Measurements from ENCODE around the gene MAT2A.
"Not testable (repeated sequence)": the region's sequence is repeated elsewhere in the genome, so short reads cannot be mapped to it uniquely, and the experiment has no call there.

The MAT2A gene

GRCh38 chr2:85557130-85557529 is 18.2 kb downstream of the MAT2A start:
- peaks cover 27 to 51% of the 10 kb centered on the region in 2 donors for H3K36me3 ChIP-seq (ENCODE audit: control insufficient read depth in 1 of 2, insufficient read depth in 2 of 2, low read length in 2 of 2)
- H3K9me3 ChIP-seq (ENCODE audit: control insufficient read depth in 1 of 2, low read length in 2 of 2): no peaks in the 10 kb centered on the region
- no peaks in the 10 kb centered on the region for H3K27me3 ChIP-seq (ENCODE audit: control insufficient read depth in 1 of 2, insufficient read depth in 2 of 2, low read length in 2 of 2)
- no peak overlapping the region for H3K9ac ChIP-seq (ENCODE audit: low read depth in 1 of 2, low read length in 2 of 2)
- H3K27ac ChIP-seq (ENCODE audit: low read depth, low read length): no peak overlapping the region
- peaks cover 10 to 12% of the 10 kb centered on the region in 2 donors for H3K4me1 ChIP-seq (ENCODE audit: control insufficient read depth in 1 of 2, insufficient read depth in 2 of 2, low read length in 2 of 2)
- H3K4me3 ChIP-seq (ENCODE audit: low read depth in 1 of 2, low read length in 2 of 2): no peak overlapping the region

GRCh38 chr2:85558160-85558559 is 19.2 kb downstream of the MAT2A start:
- Histone ChIP-seq H3K4me1 (ENCODE audit: control insufficient read depth in 1 of 2, insufficient read depth in 2 of 2, low read length in 2 of 2) (peaks cover 10 to 12% of the 10 kb centered on the region in 2 donors), H3K9me3 (ENCODE audit: control insufficient read depth in 1 of 2, low read length in 2 of 2) (no peaks in the 10 kb centered on the region), H3K36me3 (ENCODE audit: control insufficient read depth in 1 of 2, insufficient read depth in 2 of 2, low read length in 2 of 2) (peaks cover 17 to 41% of the 10 kb centered on the region in 2 donors), H3K27me3 (ENCODE audit: control insufficient read depth in 1 of 2, insufficient read depth in 2 of 2, low read length in 2 of 2) (no peaks in the 10 kb centered on the region), H3K27ac (ENCODE audit: low read depth, low read length) (no peak overlapping the region), H3K4me3 (ENCODE audit: low read depth in 1 of 2, low read length in 2 of 2) (no peak overlapping the region), H3K9ac (ENCODE audit: low read depth in 1 of 2, low read length in 2 of 2) (no peak overlapping the region)

GRCh38 chr2:85560403-85560726 is 21.4 kb downstream of the MAT2A start:
- Histone ChIP-seq H3K4me1 (ENCODE audit: control insufficient read depth in 1 of 2, insufficient read depth in 2 of 2, low read length in 2 of 2) (peaks cover 10 to 12% of the 10 kb centered on the region in 2 donors), H3K4me3 (ENCODE audit: low read depth in 1 of 2, low read length in 2 of 2) (peak overlapping the region; percentile 78 to 98), H3K9ac (ENCODE audit: low read depth in 1 of 2, low read length in 2 of 2) (peak overlapping the region; percentile 72 to 83), H3K36me3 (ENCODE audit: control insufficient read depth in 1 of 2, insufficient read depth in 2 of 2, low read length in 2 of 2) (peaks cover 3 to 24% of the 10 kb centered on the region in 2 donors)
- not testable (repeated sequence) for H3K27me3 ChIP-seq (ENCODE audit: control insufficient read depth in 1 of 2, insufficient read depth in 2 of 2, low read length in 2 of 2); H3K27ac ChIP-seq (ENCODE audit: low read depth, low read length); H3K9me3 ChIP-seq (ENCODE audit: control insufficient read depth in 1 of 2, low read length in 2 of 2)

- H3K9me3 ChIP-seq (ENCODE audit: control insufficient read depth in 1 of 2, low read length in 2 of 2): no peaks in the 10 kb centered on the region
- peak overlapping the region; percentile 72 to 83 for H3K9ac ChIP-seq (ENCODE audit: low read depth in 1 of 2, low read length in 2 of 2)
- H3K36me3 ChIP-seq (ENCODE audit: control insufficient read depth in 1 of 2, insufficient read depth in 2 of 2, low read length in 2 of 2): peaks cover 2 to 21% of the 10 kb centered on the region in 2 donors
- H3K27me3 ChIP-seq (ENCODE audit: control insufficient read depth in 1 of 2, insufficient read depth in 2 of 2, low read length in 2 of 2): no peaks in the 10 kb centered on the region
- peak overlapping the region; percentile 78 to 98 for H3K4me3 ChIP-seq (ENCODE audit: low read depth in 1 of 2, low read length in 2 of 2)
- H3K4me1 ChIP-seq (ENCODE audit: control insufficient read depth in 1 of 2, insufficient read depth in 2 of 2, low read length in 2 of 2): peaks cover 10 to 12% of the 10 kb centered on the region in 2 donors
- no peak overlapping the region for H3K27ac ChIP-seq (ENCODE audit: low read depth, low read length)
Observed at GRCh38 chr2:85560812-85561279, 21.9 kb downstream of the MAT2A start.

GRCh38 chr2:85561280-85562212 is 22.6 kb downstream of the MAT2A start, which contains the start of gene GGCX:
Gene GGCX, minus strand, starts transcription at chr2:85561493. Its CDS starts 65 bp downstream, at chr2:85561428.
- Histone ChIP-seq H3K9ac (ENCODE audit: low read depth in 1 of 2, low read length in 2 of 2) (peak within 1 kb of the TSS; percentile 83 to 96), H3K36me3 (ENCODE audit: control insufficient read depth in 1 of 2, insufficient read depth in 2 of 2, low read length in 2 of 2) (peaks cover 2 to 17% of the 10 kb centered on the region in 2 donors), H3K27ac (ENCODE audit: low read depth, low read length) (peak within 1 kb of the TSS; percentile 76), H3K4me3 (ENCODE audit: low read depth in 1 of 2, low read length in 2 of 2) (peak within 1 kb of the TSS; percentile 78 to 98), H3K4me1 (ENCODE audit: control insufficient read depth in 1 of 2, insufficient read depth in 2 of 2, low read length in 2 of 2) (peaks cover 10 to 12% of the 10 kb centered on the region in 2 donors), H3K9me3 (ENCODE audit: control insufficient read depth in 1 of 2, low read length in 2 of 2) (no peaks in the 10 kb centered on the region), H3K27me3 (ENCODE audit: control insufficient read depth in 1 of 2, insufficient read depth in 2 of 2, low read length in 2 of 2) (no peaks in the 10 kb centered on the region)

- H3K4me3 ChIP-seq (ENCODE audit: low read depth in 1 of 2, low read length in 2 of 2): no peak overlapping the region
- H3K36me3 ChIP-seq (ENCODE audit: control insufficient read depth in 1 of 2, insufficient read depth in 2 of 2, low read length in 2 of 2): no peaks in the 10 kb centered on the region
- H3K27me3 ChIP-seq (ENCODE audit: control insufficient read depth in 1 of 2, insufficient read depth in 2 of 2, low read length in 2 of 2): no peaks in the 10 kb centered on the region
- H3K9ac ChIP-seq (ENCODE audit: low read depth in 1 of 2, low read length in 2 of 2): no peak overlapping the region
- peaks cover 10 to 12% of the 10 kb centered on the region in 2 donors for H3K4me1 ChIP-seq (ENCODE audit: control insufficient read depth in 1 of 2, insufficient read depth in 2 of 2, low read length in 2 of 2)
- H3K9me3 ChIP-seq (ENCODE audit: control insufficient read depth in 1 of 2, low read length in 2 of 2): no peaks in the 10 kb centered on the region
- H3K27ac ChIP-seq (ENCODE audit: low read depth, low read length): no peak overlapping the region
Observed at GRCh38 chr2:85564144-85564563, 25.2 kb downstream of the MAT2A start.

- H3K9me3 ChIP-seq (ENCODE audit: control insufficient read depth in 1 of 2, low read length in 2 of 2): no peaks in the 10 kb centered on the region
- no peaks in the 10 kb centered on the region for H3K27me3 ChIP-seq (ENCODE audit: control insufficient read depth in 1 of 2, insufficient read depth in 2 of 2, low read length in 2 of 2)
- no peaks in the 10 kb centered on the region for H3K4me1 ChIP-seq (ENCODE audit: control insufficient read depth in 1 of 2, insufficient read depth in 2 of 2, low read length in 2 of 2)
- no peak overlapping the region for H3K27ac ChIP-seq (ENCODE audit: low read depth, low read length)
- no peaks in the 10 kb centered on the region for H3K36me3 ChIP-seq (ENCODE audit: control insufficient read depth in 1 of 2, insufficient read depth in 2 of 2, low read length in 2 of 2)
- no peak overlapping the region for H3K4me3 ChIP-seq (ENCODE audit: low read depth in 1 of 2, low read length in 2 of 2)
- no peak overlapping the region for H3K9ac ChIP-seq (ENCODE audit: low read depth in 1 of 2, low read length in 2 of 2)
Observed at GRCh38 chr2:85566265-85566664, 27.3 kb downstream of the MAT2A start.

GRCh38 chr2:85575739-85576138 is 36.8 kb downstream of the MAT2A start:
- Histone ChIP-seq H3K9me3 (ENCODE audit: control insufficient read depth in 1 of 2, low read length in 2 of 2) (no peaks in the 10 kb centered on the region), H3K36me3 (ENCODE audit: control insufficient read depth in 1 of 2, insufficient read depth in 2 of 2, low read length in 2 of 2) (no peaks in the 10 kb centered on the region), H3K4me3 (ENCODE audit: low read depth in 1 of 2, low read length in 2 of 2) (no peak overlapping the region), H3K27me3 (ENCODE audit: control insufficient read depth in 1 of 2, insufficient read depth in 2 of 2, low read length in 2 of 2) (no peaks in the 10 kb centered on the region), H3K4me1 (ENCODE audit: control insufficient read depth in 1 of 2, insufficient read depth in 2 of 2, low read length in 2 of 2) (peaks cover 23 to 26% of the 10 kb centered on the region in 2 donors), H3K9ac (ENCODE audit: low read depth in 1 of 2, low read length in 2 of 2) (no peak overlapping the region), H3K27ac (ENCODE audit: low read depth, low read length) (no peak overlapping the region)

GRCh38 chr2:85577063-85577385 is 38.1 kb downstream of the MAT2A start:
- H3K27ac ChIP-seq (ENCODE audit: low read depth, low read length): peak overlapping the region; percentile 84
- no peaks in the 10 kb centered on the region for H3K9me3 ChIP-seq (ENCODE audit: control insufficient read depth in 1 of 2, low read length in 2 of 2)
- H3K4me1 ChIP-seq (ENCODE audit: control insufficient read depth in 1 of 2, insufficient read depth in 2 of 2, low read length in 2 of 2): peaks cover 23 to 26% of the 10 kb centered on the region in 2 donors
- H3K27me3 ChIP-seq (ENCODE audit: control insufficient read depth in 1 of 2, insufficient read depth in 2 of 2, low read length in 2 of 2): no peaks in the 10 kb centered on the region
- H3K4me3 ChIP-seq (ENCODE audit: low read depth in 1 of 2, low read length in 2 of 2): peak overlapping the region; percentile 92 to 94
- H3K36me3 ChIP-seq (ENCODE audit: control insufficient read depth in 1 of 2, insufficient read depth in 2 of 2, low read length in 2 of 2): peaks cover 5 to 10% of the 10 kb centered on the region in 2 donors
- H3K9ac ChIP-seq (ENCODE audit: low read depth in 1 of 2, low read length in 2 of 2): peak overlapping the region; percentile 89 to 92

GRCh38 chr2:85577386-85578242 is 38.6 kb downstream of the MAT2A start, which contains the start of gene VAMP8:
Gene VAMP8, plus strand, starts transcription at chr2:85577586. Its CDS starts 61 bp downstream, at chr2:85577647.
- Histone ChIP-seq H3K36me3 (ENCODE audit: control insufficient read depth in 1 of 2, insufficient read depth in 2 of 2, low read length in 2 of 2) (peaks cover 6 to 15% of the 10 kb centered on the region in 2 donors), H3K9ac (ENCODE audit: low read depth in 1 of 2, low read length in 2 of 2) (peak within 1 kb of the TSS; percentile 89 to 92)

More at GRCh38 chr2:85577386-85578242, 38.6 kb downstream of the MAT2A start, which contains the start of gene VAMP8:
- no peaks in the 10 kb centered on the region for H3K27me3 ChIP-seq (ENCODE audit: control insufficient read depth in 1 of 2, insufficient read depth in 2 of 2, low read length in 2 of 2)
- peak within 1 kb of the TSS; percentile 84 for H3K27ac ChIP-seq (ENCODE audit: low read depth, low read length)
- H3K4me3 ChIP-seq (ENCODE audit: low read depth in 1 of 2, low read length in 2 of 2): peak within 1 kb of the TSS; percentile 92 to 94
- H3K9me3 ChIP-seq (ENCODE audit: control insufficient read depth in 1 of 2, low read length in 2 of 2): no peaks in the 10 kb centered on the region
- peaks cover 23 to 26% of the 10 kb centered on the region in 2 donors for H3K4me1 ChIP-seq (ENCODE audit: control insufficient read depth in 1 of 2, insufficient read depth in 2 of 2, low read length in 2 of 2)
